Fibroblast of skin of left quadriceps (primary cell): Measurements from ENCODE around the gene KIN.
"Not testable (repeated sequence)": the region's sequence is repeated elsewhere in the genome, so short reads cannot be mapped to it uniquely, and the experiment has no call there.

Source experiments
- DNase-seq, 2 experiments: peaks; one replicate each; pipeline ENCODE4 v3.0.0-alpha.2; 2013; ENCODE audit warnings: low read depth in 2 of 2

The KIN gene

DNA sequence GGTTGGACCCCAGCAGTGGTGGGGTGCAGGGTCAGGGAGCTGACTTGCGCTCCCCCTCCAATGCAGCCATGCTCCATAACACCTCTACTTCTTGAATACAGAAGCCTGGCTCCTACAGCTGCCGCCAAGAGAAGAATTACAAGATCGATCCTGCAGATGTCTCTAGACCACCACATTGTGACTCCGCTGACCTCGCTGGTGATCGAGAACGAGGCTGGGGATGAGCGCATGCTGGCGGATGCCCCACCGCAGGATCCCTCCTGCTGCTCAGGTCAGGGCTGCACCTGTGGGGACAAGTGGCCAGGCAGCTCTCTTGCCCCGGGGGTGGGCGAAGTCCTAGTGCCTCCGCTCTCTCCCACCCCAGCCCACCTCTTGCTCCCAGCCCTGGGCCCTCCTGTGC, 53.0 kb downstream of the KIN start:
- no peak for DNase-seq

DNA sequence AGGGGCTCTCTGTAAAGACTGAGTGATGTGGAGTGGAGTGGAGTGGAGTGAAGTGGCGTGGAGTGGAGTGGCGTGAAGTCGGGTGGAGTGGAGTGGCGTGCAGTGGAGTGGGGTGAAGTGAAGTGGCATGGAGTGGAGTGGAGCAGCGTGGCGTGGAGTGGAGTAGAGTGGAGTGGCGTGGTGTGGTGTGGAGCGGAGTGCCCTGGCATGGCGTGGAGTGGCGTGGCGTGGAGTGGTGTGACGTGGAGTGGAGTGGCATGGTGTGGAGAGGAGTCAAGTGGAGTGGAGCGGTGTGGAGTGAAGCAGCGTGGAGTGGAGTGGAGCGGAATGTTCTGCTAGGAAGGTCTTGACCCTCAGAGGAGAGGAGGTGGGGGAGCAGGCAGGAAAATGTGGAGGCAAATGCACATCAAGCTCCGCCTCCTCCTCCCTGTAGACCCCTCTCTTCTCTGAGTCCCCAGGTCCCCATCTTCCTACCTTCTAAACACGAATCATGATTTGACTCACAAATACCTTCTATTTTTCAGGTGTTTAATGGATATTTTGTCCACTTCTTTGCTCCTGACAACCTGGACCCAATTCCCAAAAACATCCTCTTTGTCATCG, 64.8 kb downstream of the KIN start:
- no peak for DNase-seq

DNA sequence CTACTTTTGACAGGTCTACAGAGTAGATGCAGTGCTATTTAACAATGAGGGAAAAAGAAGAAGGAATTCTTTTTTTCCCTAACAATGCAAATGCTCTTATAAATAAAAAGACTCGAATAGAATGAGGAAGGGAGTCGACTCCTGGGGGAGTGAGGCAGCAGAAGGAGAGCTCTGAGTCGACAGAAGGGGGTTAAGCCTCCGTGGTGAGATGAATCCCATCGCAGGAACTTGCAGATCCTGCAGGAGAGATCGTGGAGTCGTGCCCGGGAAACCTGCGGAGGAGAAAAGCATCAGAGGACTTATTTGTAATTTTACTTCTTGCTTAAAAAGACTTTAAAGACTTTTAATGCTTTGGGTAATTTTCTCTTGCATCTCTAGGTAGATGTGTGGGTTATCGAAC, 67.3 kb downstream of the KIN start:
- no peak for DNase-seq

DNA sequence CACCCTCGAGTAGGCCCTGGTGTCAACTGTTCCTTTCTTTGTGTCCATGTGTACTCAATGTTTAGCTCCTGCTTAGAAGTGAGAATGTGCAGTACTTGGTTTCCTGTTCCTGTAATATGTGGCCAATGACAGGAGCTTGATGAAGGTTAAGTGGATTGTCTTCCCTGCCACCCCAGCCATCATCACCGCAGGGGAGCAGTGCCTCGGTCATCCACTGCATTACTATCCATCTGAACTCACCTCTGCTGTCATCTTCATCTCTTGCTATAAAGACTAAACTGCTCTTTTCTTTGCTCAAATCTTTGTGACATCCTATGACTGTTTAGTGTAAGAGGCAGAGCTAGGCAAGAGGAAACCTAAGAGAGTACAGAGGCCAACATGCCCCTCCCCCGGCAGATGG, 69.1 kb downstream of the KIN start:
- no peak for DNase-seq

DNA sequence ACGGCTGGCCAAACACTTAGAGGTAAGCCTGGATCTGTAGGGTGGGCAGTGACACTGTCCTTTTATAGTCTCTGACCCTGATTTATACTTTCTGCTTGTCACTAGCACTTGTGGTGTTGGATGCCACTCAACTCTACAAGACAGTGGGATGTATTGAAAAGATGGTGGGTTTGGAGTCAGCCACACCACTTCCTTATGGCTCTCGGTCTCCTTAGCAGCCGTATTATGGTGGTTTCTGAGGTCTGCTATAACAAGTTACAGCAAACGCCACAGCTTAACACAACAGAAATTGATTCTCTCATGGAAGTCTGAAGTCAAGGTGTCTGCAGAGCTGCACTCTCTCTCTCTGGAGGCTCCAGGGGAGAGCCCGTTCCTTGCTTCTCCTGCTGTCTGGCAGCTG, 70.0 kb downstream of the KIN start:
- DNase-seq = no peak

DNA sequence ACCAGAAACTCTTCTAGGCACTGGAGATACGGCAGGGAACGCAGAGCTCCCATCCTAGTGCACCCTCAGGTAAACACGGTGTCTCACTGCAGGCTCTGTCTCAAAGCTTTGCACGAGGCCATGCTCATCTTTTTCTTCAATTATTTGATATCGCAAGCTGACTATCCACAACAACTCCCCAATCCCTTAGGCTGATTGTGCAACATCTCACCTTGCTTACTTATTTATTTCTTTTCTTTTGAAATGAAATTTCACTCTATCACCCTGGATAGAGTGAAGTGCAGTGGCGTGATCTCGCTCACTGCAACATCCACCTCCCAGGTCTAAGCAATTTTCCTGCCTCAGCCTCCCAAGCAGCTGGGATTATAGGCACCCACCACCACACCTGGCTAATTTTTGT, 72.3 kb downstream of the KIN start:
- DNase-seq = no peak

DNA sequence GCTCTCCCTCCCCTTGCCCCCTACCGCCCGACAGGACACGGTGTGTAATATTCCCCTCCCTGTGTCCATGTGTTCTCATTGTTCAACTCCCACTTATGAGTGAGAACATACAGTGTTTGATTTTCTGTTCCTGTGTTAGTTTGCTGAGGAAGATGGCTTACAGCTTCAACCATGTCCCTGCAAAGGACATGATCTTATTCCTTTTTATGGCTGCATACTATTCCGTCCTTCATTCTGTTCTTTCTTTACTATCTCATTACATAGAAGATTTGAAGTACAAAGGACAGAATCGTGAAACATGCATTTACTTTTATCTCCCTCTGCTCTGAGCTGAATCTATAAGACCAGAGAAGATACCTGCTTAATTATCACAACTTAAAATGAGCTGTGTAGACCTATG, 76.7 kb downstream of the KIN start:
- not testable (repeated sequence) for DNase-seq

DNA sequence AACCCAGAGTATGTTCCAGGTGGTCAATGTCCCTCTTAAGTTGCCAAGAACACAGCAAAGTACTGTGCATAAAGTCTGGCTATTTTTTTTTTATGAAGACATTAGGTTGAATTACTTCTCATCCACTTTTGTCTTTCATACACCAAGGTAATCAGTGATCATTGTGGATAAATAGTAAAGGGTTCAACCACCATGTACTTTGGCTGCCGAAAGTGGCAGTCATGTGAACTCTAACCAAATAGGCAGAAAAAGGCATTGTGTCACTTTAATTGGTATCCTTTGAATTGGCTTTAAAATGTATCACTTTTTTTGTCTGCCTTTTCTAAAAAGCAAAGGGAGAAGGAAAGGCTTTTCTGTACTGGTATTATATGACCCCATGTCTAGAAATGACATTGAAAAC, 77.3 kb downstream of the KIN start:
- DNase-seq = no peak

DNA sequence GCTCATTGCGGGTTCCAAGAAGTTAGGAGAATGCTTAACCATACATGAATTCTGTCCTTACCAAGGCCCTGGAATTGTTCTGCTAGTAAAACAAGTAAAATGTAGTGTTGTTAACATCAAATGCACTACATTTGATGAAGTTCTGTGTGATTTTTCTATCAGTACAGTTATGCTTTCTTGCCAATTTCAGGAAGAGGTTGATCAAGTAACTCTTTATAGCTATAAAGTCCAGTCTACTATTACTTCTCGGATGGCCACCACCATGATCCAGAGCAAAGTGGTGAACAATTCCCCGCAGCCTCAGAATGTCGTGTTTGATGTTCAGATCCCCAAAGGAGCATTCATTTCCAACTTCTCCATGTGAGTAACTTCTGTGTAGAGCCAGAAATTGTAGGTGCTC, 79.0 kb downstream of the KIN start:
- DNase-seq = no peak

DNA sequence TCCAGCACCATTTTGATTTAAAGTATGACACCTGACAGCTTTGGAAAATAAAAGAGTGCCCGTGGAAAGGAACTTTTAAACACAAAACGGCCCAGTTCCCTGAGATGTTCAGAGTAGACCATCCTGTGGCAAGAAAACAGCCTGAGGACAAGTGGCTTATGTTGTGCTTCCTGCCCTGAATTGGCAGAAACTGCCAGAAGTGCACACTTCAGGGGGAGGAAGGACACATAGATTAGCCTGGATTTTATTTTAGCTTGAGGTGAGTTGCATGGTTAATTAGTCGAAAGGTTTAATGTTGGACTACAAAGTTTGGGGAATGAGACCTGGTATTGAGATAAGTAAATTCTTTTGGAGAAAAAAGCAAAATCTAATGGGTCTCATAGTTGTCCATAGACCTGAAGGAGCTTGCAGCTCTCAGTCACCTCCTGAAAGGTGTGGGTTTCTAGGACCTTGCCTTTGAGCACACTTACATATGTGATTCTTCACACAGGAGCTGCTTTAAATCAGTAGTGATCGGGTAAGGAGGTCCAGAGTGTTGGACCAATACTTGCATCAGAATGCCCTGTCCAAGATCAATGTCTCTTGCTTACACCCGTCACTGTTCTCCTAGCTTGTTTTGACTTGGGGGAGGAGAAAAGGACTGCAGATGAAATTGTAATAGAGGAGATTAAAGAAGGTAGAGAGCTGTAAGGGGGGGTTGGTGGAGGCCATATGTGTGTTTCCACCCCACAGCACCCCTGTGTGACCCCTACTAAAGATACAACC, 79.8 kb downstream of the KIN start:
- no peak for DNase-seq

DNA sequence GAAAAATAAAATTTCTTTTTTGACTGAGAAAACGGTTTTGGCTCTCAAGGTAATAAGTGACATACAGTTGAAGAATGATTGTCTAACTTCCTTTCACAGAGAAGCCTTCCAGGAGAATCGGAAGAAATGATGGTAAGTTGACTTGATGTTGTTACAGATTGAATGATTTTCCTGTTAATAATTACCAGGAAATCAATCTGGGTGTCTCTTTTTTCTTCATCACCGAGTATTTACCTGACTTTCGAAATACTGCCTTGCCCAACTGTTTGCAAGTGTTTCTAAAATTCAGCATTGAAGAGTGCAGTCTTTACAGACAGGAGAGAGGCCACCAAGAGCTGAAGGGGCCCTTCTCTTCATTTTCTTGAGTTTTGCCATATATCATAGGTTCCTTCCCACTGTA, 80.7 kb downstream of the KIN start:
- DNase-seq = no peak

DNA sequence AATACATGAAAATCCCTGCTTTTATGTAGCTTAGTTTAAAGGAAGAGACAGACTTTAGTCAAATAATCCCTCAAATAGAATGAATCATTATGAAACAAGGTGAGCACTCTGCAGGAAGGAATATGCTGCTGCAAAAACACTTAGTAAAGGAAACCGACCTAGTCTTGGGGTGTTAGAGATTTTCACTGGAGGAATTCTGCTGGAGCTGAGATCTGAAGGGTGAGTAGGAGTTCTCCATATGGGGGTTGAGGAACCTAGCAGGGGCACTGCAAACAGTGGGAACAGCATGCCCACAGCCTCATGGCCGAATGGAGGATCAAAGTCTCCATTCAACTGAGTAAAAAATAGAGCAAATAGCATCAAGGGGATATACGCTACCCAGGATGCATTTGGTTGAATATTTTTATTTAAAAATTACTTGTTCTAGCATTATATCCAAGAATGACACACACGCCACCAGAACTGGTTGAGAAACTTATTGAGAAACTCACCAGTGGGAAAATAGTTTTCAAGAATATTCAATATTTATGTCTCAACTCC, 81.2 kb downstream of the KIN start:
- no peak for DNase-seq

DNA sequence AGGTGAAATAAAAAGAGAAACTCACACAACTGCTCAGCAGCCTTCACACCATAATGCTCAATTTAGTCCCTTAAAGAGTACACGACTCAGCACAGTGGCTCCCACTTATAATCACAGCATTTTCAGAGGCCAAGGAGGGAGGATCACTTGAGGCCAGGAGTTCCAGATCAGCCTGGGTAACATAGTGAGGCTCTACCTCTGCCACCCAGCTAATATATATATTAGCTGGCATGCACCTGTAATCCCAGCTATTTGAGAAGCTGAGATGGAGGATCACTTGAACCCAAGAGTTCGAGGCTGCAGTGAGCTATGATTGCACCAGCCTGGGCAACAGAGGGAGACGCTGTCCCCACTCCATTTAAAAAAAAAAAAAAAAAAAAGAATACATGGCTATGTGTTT, 82.5 kb downstream of the KIN start:
- no peak for DNase-seq

DNA sequence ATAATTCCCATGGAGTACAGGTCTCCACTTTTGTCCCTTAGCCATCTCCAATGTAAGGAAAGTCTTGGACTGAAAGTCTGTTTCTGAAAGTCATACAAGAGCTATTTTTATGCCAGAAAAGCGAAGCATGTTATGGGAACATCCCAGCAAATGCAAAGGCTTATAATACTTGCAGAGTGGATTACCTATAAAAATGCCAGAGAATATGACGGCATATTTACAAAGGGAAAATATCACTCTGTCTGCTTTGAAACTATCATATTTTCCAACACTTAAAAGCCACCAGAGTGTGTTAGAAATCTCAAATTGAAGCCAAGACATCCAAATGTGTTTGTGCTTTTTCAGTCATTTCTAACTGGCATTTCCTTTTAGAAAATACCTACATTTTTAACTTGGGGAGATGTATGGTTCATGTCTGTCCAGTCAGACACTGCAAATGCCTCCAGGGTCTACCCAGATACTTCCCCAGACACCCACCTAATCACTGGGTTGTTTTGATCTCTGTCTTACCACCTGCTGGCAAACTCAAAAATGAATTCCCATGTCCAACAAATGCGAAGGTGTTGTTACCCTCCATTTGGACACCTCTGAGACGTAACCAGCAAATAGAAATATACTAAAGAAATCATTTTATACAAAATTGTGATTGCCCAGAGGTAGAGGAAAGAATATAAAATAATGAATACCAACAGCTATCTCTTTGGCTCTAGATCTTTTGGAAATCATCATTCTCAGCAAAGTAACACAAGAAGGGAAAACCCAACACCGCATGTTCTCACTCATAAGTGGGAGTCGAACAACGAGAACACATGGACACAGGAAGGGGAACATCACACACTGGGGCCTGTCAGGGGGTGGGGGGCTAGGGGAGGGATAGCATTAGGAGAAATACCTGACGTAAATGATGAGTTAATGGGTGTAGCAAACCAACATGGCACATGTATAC, 83.4 kb downstream of the KIN start:
- DNase-seq = no peak

DNA sequence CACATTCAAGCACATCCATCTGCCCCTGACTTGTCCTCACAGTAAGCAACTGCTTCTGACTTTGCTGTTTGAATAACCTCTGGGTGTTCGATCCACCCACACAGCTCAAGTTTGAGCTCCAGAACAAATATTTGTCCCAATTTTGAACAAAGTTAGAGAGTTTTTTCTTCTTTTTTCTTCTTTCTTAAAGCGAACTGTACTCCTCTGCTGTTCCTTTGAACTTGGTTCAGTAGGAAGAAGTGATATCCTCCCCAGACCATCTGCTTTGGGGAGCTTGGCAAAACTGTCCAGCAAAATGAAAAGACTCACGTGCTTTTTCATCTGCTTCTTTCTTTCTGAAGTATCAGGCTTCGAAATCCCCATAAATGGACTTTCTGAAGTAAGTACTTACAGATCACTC, 84.7 kb downstream of the KIN start, which contains the start of gene ITIH2:
TSS of gene ITIH2 (plus strand) at position 177 of the 400 bp plus-strand sequence. CDS start at position 296, 119 bp downstream.
- DNase-seq = no peak

DNA sequence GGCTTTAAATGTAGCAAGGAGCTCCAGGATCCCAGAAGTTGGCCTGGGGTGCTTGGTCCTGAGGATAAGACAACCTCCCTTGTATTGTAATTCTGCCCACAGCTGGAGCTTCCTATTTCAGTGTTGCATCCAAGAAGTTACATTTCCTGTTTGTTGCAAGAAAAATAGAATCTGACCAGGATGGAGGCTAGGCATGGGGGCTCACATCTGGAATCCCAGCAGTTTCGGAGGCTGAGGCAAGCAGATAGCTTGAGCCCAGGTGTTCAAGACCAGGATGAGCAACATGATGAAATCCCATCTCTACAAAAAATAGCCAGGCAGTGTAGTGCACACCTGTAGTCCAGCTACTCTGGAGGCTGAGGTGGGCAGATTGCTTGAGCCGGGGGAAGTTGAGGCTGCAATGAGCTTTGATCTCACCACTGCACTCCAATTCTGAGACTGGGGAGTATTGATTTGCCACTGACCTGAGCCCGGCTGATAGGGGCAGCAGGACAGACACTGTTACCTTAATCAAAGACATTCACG, 85.4 kb downstream of the KIN start:
- no peak for DNase-seq

DNA sequence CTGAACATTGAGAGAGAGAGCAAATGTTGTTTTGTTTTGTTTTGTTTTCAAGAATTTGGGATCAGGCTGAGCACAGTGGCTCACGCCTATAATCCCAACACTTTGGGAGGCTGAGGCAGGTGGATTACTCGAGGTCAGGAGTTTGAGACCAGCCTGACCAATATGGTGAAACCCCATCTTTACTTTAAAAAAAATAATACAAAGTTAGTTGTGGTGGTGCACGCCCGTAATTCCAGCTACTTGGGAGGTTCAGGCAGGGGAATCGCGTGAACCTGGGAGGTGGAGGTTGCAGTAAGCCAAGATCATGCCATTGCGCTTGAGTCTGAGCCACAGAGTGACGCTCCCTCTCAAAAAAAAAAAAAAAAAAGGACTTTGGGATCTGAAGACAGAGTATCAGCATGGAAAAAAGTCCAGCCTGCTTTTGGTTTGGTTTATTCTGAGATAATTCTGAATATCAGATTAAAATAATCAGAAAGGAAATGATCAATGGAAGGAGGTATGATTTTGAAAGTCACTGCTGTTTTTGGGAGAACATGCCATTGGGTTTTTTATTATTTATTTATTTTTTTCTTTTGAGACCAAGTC, 86.5 kb downstream of the KIN start:
- DNase-seq = no peak
